Activated T-helper 2 cell treated with anti-CD3 and anti-CD28 coated beads, Interferon-gamma antibody, Interleukin-2, Interleukin-4, amounts not matched to agents 10 μg/mL and 5 μg/mL and 100 μg/mL, durations not matched to agents 14 hours and 24 hours and 36 hours (primary cell): ENCODE measurements around the gene SLC30A1. TPM values are rescaled to one million over a fixed set of nuclear protein-coding genes. Genes with fewer than 3 reads are reported as not detected.

Experiments
- DNase-seq: peaks from one replicate; pipeline ENCODE4 v3.0.0; 2021; ENCODE audit warnings: low spot score
- H3K27ac Mint-ChIP-seq: one replicate; pipeline ENCODE4 v1.8.0; 2021; ENCODE audit warnings: mixed read lengths
- H3K27me3 Mint-ChIP-seq: one replicate; pipeline ENCODE4 v1.8.0; 2021; ENCODE audit warnings: low read depth, mixed read lengths
- H3K36me3 Mint-ChIP-seq: one replicate; pipeline ENCODE4 v1.8.0; 2021; ENCODE audit warnings: low read depth, mixed read lengths
- H3K4me1 Mint-ChIP-seq: one replicate; pipeline ENCODE4 v1.8.0; 2021; ENCODE audit warnings: low read depth, mixed read lengths
- H3K4me3 Mint-ChIP-seq: one replicate; pipeline ENCODE4 v1.8.0; 2021; ENCODE audit warnings: low read depth, mild to moderate bottlenecking, moderate library complexity, mixed read lengths
- H3K9me3 Mint-ChIP-seq: one replicate; pipeline ENCODE4 v1.8.0; 2021; ENCODE audit warnings: mixed read lengths
- intact Hi-C: fragments of 100-400 bp; cut with micrococcal nuclease; formaldehyde crosslinking; loops from one replicate; pipeline ENCODE4 v1.15.1; 2023
- total RNA-seq: library from RNA; stranded (reverse); gene quantifications from 2 replicates; pipeline ENCODE4 v1.2.3, GENCODE V29; 2022

Gene SLC30A1
- total RNA-seq, 1 donor from 2014 or later = 7.9 TPM

DNA sequence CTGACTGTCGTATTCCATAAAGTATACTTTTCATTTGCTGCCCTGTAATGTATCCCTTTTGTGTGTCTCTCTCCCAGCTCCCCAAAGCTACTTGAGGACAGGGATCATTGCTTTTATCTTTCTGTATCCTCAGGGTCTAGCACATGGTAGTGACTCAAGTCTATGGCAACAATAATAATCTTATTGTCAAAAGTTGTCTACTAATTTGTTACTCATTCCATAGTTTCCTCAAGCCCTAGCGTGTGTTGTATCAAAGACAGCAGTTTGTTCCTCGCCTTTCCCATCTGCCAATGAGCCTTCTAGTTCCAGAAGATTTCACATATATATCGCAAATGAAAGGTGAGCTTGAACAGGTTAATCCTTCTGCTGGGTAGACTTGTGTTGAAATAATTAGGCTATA, 9.8 kb upstream of the SLC30A1 start:
- peaks cover 14% of the 10 kb centered on the region for H3K4me1 Mint-ChIP-seq
- DNase-seq = no peak
- intact Hi-C loops = no loop called here
- no peak overlapping the region for H3K27ac Mint-ChIP-seq
- no peaks in the 10 kb centered on the region for H3K36me3 Mint-ChIP-seq
- H3K4me3 Mint-ChIP-seq = no peak overlapping the region
- H3K27me3 Mint-ChIP-seq = peaks cover 16% of the 10 kb centered on the region
- no peaks in the 10 kb centered on the region for H3K9me3 Mint-ChIP-seq

- Mint-ChIP-seq H3K4me3 (no peak overlapping the region), H3K27ac (no peak overlapping the region), H3K4me1 (peaks cover 14% of the 10 kb centered on the region), H3K36me3 (no peaks in the 10 kb centered on the region), H3K27me3 (peaks cover 11% of the 10 kb centered on the region), H3K9me3 (no peaks in the 10 kb centered on the region)
- no peak for DNase-seq
- intact Hi-C loops = no loop called here
These were observed 8.2 kb upstream of the SLC30A1 start for GRCh38 chr1:211587123-211587522.

DNA sequence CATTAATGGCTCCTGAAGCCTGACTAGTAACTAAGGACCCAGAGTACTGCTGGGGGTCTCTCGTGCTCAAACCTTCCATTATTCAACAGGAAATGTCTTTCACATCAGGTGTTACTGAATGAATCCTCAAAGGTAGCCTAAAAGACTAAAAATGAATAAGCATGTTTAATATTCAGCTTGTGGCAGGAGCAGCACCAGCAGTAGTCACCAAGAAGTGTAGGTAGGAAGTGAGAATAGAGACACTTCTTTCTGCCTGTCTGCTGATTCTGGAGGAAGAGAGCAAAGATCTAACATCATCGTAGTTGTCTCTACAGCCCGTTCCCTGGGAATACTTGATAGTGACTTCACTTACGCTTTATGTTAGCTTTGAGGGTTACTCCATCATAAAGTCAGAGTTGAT, 7.6 kb upstream of the SLC30A1 start:
- no peak for DNase-seq
- H3K27me3 Mint-ChIP-seq = peaks cover 9% of the 10 kb centered on the region
- H3K9me3 Mint-ChIP-seq = no peaks in the 10 kb centered on the region
- H3K27ac Mint-ChIP-seq = no peak overlapping the region
- intact Hi-C loops = no loop called here
- no peaks in the 10 kb centered on the region for H3K36me3 Mint-ChIP-seq
- H3K4me3 Mint-ChIP-seq = no peak overlapping the region
- H3K4me1 Mint-ChIP-seq = peaks cover 15% of the 10 kb centered on the region

GRCh38 chr1:211583011-211583992, 4.3 kb upstream of the SLC30A1 start:
- intact Hi-C loops = no loop called here
- Mint-ChIP-seq H3K4me3 (no peak overlapping the region), H3K27me3 (no peaks in the 10 kb centered on the region)

DNA sequence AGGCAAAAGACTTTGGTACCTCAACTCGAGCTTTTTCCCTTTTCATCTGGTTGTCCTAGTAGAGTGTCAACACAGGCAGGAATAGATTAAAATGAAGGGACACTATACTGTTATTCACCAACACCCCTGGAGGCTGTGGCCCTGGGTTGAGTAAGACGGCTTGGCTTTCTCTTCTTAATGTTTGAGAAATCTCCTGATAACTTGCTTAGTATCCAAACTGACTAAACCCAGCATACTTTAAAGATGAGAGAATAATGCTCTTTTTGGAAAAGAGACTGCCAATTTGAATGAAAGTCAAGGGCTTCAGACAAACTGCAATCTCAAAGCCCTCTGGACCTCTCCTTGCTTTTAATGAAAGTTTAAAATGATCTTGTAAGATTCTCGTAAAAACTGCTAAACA, 2.6 kb upstream of the SLC30A1 start:
- DNase-seq = no peak
- no peak overlapping the region for H3K4me3 Mint-ChIP-seq
- peaks cover 27% of the 10 kb centered on the region for H3K4me1 Mint-ChIP-seq

More at GRCh38 chr1:211583011-211583992, 4.3 kb upstream of the SLC30A1 start:
- H3K4me1 Mint-ChIP-seq = peaks cover 24% of the 10 kb centered on the region
- H3K27ac Mint-ChIP-seq = no peak overlapping the region
- no peaks in the 10 kb centered on the region for H3K36me3 Mint-ChIP-seq
- no peak for DNase-seq
- H3K9me3 Mint-ChIP-seq = no peaks in the 10 kb centered on the region

GRCh38 chr1:211580303-211580687, 1.3 kb upstream of the SLC30A1 start:
- H3K4me3 Mint-ChIP-seq = peak overlapping the region; percentile 73
- peaks cover 35% of the 10 kb centered on the region for H3K4me1 Mint-ChIP-seq
- peaks cover 19% of the 10 kb centered on the region for H3K36me3 Mint-ChIP-seq
- intact Hi-C loops = no loop called here
- DNase-seq = no peak
- no peak overlapping the region for H3K27ac Mint-ChIP-seq
- no peaks in the 10 kb centered on the region for H3K27me3 Mint-ChIP-seq
- no peaks in the 10 kb centered on the region for H3K9me3 Mint-ChIP-seq

More for the DNA sequence above, 2.6 kb upstream of the SLC30A1 start:
- peaks cover 9% of the 10 kb centered on the region for H3K36me3 Mint-ChIP-seq
- H3K27ac Mint-ChIP-seq = no peak overlapping the region
- intact Hi-C loops = no loop called here
- no peaks in the 10 kb centered on the region for H3K9me3 Mint-ChIP-seq
- H3K27me3 Mint-ChIP-seq = no peaks in the 10 kb centered on the region

DNA sequence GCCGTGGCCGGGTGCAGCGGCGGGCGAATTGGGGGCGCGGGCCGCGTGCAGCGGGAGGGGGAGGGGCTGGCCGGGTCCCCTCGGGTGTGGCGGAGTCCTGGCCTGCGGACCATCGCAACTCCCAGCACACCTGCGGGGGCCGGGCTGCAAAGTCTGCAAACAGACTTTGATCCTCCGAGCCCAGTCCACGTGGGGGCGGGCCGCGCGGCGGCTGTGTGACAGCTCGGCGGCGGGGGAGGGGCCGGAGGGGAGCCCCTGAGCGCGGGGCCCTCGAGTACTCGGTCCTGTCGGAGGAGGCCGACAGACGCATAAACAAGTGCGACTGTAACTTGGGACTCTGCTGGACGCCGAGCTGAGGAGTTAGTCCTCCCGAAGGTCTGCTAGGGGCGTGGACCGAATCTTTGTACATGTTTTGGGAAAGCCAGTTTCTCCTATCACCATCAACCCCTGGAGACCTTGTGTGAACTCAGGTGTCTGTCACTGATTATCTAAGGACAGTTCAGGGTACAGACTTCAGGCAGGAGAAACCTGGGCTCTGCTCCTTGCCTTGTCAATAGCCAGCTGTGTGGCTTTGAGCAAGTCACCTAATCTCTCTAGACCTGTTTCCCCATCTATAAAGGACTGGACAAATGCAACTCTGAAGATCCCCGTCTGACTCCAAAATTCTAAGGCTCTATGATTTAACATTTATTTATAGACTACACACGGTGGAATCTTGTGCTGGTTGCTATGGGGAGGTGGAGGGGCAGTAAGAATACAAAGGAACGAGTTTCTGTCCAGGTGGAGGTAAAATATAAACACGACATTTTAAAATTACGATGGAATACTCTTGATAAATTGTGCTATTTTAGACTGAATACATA, 710 bp upstream of the SLC30A1 start:
- no peaks in the 10 kb centered on the region for H3K9me3 Mint-ChIP-seq
- H3K4me1 Mint-ChIP-seq = peaks cover 40% of the 10 kb centered on the region
- H3K27me3 Mint-ChIP-seq = no peaks in the 10 kb centered on the region
- DNase-seq = no peak
- H3K36me3 Mint-ChIP-seq = peaks cover 24% of the 10 kb centered on the region
- intact Hi-C loops = loop anchor here (1.0 to 10.0 kb wide), 8 partner anchors 64 to 456 kb away; partner anchors contain the start of genes DTL, INTS7, LPGAT1 and NEK2
- peak overlapping the region; percentile 73 for H3K4me3 Mint-ChIP-seq
- H3K27ac Mint-ChIP-seq = peak overlapping the region; percentile 65

DNA sequence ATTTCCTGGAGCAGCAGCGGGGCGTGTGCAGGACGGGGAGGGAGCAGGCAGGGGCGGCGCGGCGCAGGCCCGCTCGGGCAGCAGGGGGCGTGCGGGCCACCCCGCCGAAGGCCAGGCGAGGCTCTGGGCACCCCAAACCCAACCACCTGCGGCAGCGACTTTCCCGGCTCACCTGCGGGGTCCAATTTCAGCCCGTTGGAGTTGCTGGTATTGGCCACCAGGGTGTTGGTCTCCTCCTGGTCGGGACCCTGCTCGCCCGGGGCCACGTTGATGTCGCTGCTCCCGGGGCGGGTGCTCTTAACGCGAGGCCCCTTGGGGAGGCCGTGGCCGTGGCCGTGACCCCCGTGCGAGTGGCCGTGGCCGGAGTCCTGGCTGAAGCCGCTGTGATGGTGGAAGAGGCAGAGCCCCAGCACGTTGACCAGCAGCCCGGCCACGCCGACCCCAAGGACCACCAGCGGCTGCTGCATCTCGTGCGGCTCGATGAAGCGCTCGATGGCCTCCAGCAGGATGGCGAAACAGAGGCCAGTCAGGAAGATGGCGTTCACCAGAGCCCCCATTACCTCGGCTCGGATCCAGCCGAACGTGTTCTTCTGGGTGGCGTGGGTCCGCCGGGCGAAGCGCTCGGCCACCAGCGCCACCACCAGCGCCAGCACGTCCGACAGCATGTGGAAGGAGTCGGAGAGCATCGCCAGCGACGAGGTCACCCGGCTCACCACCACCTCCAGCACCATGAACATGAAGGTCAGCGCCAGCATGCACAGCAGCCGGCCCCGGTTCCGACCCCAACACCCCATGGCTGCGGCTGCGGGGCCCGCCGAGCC, 932 bp downstream of the SLC30A1 start:
- peak overlapping the region; percentile 86 for H3K27ac Mint-ChIP-seq
- peaks cover 44% of the 10 kb centered on the region for H3K4me1 Mint-ChIP-seq
- intact Hi-C loops = loop anchor here (1.0 to 10.0 kb wide), 6 partner anchors 47 to 257 kb away; partner anchors contain the start of genes LPGAT1 and NEK2
- no peaks in the 10 kb centered on the region for H3K9me3 Mint-ChIP-seq
- DNase-seq = peak; percentile 67
- peak overlapping the region; percentile 91 for H3K4me3 Mint-ChIP-seq
- peaks cover 36% of the 10 kb centered on the region for H3K36me3 Mint-ChIP-seq
- H3K27me3 Mint-ChIP-seq = no peaks in the 10 kb centered on the region

DNA sequence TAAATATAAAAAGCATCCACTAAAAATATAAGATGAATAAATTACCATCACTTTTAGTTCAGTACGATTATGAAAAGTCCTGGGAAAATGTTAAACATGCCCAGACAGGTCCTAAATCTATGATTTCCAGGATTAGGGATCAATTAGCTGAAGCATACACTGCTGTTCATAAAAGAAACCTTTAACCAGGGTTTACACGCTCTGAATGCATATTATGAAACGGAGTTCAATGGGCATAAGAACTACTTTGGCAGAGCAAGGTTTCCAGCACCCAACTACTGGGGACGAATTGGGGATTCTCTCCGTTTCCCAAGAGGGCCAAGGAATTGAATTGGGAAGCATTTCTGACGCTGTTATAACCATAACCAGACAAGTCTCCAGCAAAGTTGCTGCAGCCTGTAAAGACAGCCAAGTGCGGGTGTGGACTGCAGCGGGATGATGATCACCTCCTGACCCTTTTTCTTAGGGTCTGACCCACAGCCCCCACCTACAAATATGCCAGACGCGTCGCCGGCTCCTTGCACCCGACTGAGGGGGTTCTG, 1.6 kb downstream of the SLC30A1 start:
- peaks cover 40% of the 10 kb centered on the region for H3K36me3 Mint-ChIP-seq
- peak overlapping the region; percentile 75 for H3K27ac Mint-ChIP-seq
- H3K4me1 Mint-ChIP-seq = peaks cover 44% of the 10 kb centered on the region
- H3K9me3 Mint-ChIP-seq = no peaks in the 10 kb centered on the region
- intact Hi-C loops = loop anchor here (1.0 to 10.0 kb wide), 5 partner anchors 47 to 257 kb away; partner anchors contain the start of gene LPGAT1
- DNase-seq = no peak
- H3K4me3 Mint-ChIP-seq = peak overlapping the region; percentile 91
- no peaks in the 10 kb centered on the region for H3K27me3 Mint-ChIP-seq

- Mint-ChIP-seq H3K27me3 (no peaks in the 10 kb centered on the region), H3K4me1 (peaks cover 44% of the 10 kb centered on the region), H3K4me3 (peak overlapping the region; percentile 91), H3K9me3 (no peaks in the 10 kb centered on the region), H3K36me3 (peaks cover 45% of the 10 kb centered on the region), H3K27ac (no peak overlapping the region)
- intact Hi-C loops = loop anchor here (1.0 to 10.0 kb wide), 5 partner anchors 48 to 258 kb away; partner anchors contain the start of gene LPGAT1
- DNase-seq = no peak
These were observed 2.2 kb downstream of the SLC30A1 start for GRCh38 chr1:211576717-211577116.

DNA sequence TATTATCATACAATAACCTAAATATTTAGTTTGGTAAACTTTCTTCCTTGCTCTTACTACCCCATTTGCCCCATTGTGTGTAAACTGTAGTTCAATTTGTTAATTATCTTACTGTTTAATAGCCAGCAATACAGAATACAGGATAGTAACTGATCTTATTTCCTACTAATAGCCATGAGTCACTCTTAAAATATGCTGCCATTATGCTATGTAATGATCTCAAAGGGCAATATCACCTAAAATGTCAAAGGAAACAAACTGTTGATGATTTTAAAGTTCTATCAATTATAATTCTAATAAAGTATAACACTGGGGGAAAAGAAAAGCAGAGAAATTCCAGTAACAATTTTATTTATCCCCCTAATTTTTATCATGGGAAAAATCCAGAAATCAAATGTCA, 4.3 kb downstream of the SLC30A1 start:
- H3K27me3 Mint-ChIP-seq = no peaks in the 10 kb centered on the region
- H3K9me3 Mint-ChIP-seq = no peaks in the 10 kb centered on the region
- intact Hi-C loops = loop anchor here (5.0 to 10.0 kb wide), 3 partner anchors 192 to 260 kb away; partner anchors contain the start of gene LPGAT1
- H3K27ac Mint-ChIP-seq = no peak overlapping the region
- peaks cover 45% of the 10 kb centered on the region for H3K36me3 Mint-ChIP-seq
- DNase-seq = no peak
- peaks cover 43% of the 10 kb centered on the region for H3K4me1 Mint-ChIP-seq
- no peak overlapping the region for H3K4me3 Mint-ChIP-seq
